GM18907 (cell line): ENCODE measurements around the gene VARS2.
"Not testable (repeated sequence)": the region's sequence is repeated elsewhere in the genome, so short reads cannot be mapped to it uniquely, and the experiment has no call there.

Experiments used
- ATAC-seq: cut with Tn5 transposase; IDR thresholded peaks from one replicate; pipeline ENCODE4 v1.9.1; 2021; ENCODE audit warnings: mild to moderate bottlenecking, moderate library complexity; ENCODE audit not compliant: unreplicated experiment

VARS2 gene

DNA sequence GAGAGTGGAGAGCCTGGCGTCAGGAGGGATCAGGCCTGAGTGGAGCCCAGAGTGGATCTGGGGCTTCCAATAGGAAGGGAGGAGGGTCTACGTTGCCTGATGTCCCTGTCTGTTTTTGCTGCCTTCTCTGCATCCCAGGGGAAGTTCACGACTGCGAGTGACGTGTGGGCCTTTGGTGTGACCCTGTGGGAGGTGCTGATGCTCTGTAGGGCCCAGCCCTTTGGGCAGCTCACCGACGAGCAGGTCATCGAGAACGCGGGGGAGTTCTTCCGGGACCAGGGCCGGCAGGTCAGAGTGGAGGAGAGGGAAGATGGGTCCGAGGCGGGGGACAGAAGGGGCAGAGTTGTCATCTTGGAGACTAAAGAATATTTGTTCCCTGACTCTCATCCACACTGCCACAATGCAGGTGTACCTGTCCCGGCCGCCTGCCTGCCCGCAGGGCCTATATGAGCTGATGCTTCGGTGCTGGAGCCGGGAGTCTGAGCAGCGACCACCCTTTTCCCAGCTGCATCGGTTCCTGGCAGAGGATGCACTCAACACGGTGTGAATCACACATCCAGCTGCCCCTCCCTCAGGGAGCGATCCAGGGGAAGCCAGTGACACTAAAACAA is 15.2 kb upstream of the VARS2 start:
- ATAC-seq, result no peak

DNA sequence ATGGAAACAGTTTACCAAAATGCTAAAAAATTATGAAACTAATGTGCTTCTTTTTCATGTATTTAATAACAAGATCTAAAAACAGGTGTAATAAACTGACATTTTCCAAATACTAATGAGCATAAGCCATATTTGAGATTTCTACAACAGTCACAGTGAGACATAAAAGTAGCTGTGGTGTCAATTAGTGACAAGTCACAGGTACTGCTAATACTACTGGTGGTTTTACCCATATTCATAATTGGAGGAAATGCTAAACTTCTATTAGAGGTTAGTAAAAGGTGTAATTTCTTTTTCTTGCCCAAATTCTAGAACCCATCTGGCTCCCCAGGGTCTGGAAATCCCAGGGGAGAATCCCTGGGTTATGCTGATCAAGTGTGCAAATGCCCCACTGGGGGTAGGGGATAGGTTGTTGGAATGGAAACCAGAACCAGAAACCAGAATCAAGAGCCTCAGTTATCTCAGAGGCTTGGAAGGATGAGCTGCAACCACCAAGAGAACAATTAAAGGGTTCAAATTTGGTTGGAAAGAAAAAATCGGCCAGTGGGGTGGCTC is 13.1 kb upstream of the VARS2 start:
- no peak for ATAC-seq

DNA sequence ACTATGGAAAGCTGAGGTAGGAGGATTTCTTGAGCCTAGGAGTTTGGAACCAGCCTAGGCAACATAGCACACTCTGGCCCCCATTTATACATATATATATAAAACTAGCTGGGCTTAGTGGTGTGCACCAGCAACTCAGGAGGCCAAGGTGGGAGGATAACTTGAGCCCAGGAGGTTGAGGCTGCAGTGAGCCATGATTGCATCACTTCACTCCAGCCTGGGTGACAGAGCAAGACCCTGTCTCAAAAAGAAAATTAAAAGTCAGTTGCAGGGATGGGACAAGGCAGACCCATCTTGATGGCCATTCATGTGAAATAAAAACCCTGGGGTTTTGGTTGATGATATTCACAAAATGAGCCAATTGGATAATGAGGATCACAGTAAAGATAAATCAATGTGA is 12.6 kb upstream of the VARS2 start:
- ATAC-seq, result no peak

- ATAC-seq, result not testable (repeated sequence)
Observed at GRCh38 chr6:30902196-30902595, 11.8 kb upstream of the VARS2 start.

GRCh38 chr6:30902709-30903108 is 11.3 kb upstream of the VARS2 start:
- ATAC-seq, result no peak

DNA sequence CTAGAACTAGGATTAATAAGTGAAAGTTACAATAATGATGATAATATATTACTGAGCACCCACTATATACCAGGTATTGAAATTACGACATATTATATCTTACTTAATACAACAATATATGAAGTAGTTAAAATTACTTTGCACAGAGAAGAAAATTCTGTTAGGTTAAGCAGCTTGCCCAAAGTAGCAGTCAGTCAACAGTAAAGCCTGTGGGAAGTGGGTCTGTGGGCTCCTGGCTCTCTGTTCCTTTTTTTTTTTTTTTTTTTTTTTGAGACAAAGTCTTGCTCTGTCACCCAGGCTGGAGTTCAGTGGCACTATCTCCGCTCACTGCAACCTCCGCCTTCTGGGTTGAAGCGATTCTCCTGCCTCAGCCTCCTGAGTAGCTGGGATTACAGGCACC is 10.8 kb upstream of the VARS2 start:
- no peak for ATAC-seq

- not testable (repeated sequence) for ATAC-seq
Observed at GRCh38 chr6:30907290-30907757, 6.7 kb upstream of the VARS2 start.

DNA sequence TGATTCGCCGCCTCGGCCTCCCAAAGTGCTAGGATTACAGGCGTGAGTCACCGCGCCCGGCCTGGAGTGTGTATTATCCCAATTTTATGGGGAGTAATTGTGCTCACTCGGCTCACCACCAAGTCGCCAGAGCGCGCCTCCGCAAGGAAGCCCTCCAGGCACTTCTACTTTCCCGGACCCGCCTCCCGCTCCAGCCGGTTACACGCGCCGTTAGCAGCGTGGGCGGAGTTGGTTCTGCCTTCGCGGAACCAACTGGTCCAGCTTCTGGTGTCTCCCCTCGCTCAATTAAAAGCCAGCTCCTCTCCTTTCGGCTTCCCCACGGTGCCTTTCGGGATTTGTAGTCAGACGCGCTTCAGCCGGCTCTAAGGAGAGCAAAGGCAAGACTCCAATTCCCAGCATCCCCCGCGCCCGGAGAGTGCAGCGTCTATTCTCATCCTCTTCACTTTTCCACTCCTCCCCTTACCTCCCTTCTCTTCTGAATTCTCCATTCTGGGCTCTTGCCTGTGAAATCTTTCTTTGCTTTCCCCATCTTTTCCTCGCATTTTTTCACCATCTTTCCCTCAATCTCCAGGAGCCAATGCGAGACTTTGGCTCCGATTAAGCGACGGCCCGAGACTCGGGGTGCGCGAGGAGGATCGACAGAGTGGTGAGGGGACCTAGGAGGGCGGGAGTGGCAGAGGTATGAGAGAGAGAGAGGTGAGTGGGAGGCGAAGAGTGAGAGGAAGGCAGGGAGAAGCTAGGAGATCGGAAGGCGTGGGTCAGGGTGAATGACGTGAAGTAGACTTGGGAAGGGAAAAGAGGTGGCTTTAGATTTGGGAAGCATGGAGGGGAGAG is 6.1 kb upstream of the VARS2 start, which contains the start of gene GTF2H4:
GTF2H4 (plus strand) TSS at position 450 of the 834 bp plus-strand sequence.
- peak; percentile 91 for ATAC-seq

DNA sequence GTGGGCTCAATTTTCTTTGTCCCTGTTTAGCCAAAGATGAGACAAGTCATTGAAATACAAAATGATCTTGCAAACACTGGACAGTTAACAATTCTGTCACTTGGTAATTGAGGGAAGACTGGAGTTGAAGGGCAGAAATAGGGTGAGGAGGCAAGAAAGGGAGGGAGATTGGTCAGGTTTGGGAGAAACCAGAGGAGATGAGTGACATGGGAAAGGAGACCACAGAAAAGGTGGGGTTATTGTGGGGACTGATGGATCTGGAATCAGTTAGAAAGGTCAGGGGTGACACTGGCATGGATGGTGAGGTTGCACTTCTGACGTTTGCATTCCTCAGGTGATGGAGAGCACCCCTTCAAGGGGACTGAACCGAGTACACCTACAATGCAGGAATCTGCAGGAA is 5.3 kb upstream of the VARS2 start:
- no peak for ATAC-seq

DNA sequence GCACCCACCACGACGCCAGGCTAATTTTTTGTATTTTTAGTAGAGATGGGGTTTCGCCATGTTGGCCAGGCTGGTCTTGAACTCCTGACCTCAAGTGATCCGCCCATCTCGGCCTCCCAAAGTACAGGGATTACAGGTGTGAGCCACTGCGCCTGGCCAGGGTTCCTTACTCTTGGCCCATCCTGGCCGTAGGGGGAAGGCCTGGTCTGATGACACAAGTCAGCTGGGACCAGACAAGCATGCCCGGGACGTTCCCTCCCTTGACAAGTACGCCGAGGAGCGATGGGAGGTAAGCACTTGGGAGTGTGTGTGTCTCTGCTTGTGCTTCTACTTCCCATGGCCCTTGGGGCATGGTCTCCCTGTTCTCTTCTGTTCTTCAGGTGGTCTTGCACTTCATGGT is 3.6 kb upstream of the VARS2 start:
- ATAC-seq, result not testable (repeated sequence)

DNA sequence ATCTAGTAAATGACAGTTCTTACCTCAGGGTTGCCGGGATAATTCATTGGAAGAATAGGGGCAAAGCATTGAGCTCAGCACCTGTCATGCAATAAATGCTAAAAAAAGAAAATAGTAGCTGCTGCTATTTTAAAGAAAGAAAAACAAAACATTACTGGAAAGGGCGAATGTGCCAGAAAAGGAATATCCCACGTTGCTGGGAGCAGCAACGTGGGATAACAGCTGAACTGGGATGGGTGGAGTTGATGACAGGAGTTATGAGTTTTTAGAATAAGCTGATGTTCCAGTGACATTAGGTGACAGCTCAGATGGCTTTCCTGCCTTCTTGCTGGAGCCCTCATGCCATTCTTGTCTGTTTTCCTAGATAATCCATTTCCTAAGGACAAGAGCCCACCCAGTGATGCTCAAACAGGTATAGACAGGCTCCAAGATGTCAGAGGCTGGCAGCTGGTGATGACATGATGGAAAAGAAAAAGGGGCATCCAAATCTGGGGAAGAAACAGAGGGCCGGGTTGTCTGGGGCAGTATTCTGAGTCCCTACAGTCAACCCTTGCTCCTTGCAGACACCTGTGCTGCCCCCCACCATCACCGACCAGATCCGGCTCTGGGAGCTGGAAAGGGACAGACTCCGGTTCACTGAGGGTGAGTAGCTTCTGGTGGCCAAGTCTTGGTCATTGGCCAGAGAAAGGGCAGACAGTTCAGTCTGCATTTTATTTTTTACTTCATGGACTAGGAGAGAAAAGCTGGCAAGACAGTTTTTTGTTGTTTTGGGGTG is 1.1 kb upstream of the VARS2 start:
- no peak for ATAC-seq

DNA sequence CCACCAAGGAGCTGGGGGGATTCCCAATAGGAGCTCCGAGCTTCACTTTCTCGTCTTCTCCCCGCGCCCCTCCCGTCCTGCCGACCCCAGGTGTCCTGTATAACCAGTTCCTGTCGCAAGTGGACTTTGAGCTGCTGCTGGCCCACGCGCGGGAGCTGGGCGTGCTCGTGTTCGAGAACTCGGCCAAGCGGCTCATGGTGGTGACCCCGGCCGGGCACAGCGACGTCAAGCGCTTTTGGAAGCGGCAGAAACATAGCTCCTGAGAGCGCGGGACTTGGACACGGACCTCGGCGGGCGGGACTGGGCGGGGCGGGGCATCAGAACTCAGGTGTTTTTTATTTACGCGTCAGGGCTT is 340 bp upstream of the VARS2 start:
- ATAC-seq, result peak; percentile 22

DNA sequence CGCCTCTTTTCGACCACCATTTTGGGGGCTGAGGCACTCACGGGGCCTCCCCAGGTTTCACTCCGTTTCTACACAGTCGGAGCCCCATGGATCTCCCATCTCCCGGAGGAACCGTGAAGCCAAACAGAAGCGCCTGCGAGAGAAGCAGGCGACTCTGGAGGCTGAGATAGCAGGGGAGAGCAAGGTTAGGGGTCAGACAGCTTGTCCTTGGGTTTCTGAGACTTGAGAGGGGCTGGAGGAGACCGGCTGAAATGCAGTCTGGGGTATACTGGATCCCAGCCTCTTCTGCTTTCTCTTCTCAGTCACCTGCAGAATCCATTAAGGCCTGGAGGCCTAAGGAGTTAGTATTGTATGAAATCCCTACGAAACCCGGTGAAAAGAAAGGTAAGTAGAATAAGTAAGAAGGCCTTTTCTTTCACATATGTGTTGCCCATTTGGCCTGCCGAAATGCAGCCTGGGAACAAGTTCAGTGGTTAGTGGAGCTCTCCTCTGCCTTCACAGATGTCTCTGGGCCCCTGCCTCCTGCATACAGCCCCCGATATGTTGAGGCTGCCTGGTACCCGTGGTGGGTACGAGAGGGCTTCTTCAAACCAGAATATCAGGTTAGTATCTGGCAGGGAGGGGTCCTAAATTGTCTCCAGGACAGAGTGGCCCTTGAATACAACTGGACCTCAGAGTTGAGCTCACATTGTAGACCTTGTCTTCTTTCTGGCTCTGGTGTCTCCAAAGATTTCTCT is 984 bp downstream of the VARS2 start:
- ATAC-seq, result no peak

DNA sequence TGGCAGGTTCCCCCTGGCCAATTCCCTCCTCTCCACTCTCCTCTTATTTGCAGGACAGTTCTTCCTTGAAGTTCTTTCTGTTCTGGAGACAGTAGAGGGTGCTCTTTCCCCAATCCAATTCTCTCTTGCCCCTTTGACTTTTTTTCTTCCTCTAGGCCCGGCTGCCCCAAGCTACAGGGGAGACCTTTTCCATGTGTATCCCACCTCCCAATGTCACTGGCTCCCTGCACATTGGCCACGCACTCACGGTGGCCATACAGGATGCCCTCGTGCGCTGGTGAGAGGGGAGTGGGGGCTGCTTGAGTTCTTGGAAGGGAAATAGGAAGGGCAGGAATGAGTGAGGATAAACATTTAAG is 1.5 kb downstream of the VARS2 start:
- ATAC-seq, result no peak

DNA sequence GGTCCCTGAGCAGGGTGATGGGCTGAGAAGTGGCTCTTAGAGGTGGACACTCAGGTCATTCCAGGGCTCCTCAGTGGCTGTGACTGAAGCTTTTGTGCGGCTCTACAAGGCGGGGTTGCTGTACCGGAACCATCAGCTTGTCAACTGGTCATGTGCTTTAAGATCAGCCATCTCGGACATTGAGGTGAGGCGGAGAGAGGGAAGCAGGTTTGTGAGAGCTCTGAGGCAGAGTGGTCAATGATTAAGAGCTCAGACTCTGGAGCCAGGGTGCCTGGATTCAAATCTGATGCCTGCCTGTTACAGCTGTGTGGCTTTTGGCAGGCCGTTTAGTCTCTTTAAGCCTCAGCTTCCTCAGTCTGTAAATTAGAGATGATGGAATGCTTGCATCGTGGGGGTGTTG is 3.0 kb downstream of the VARS2 start:
- no peak for ATAC-seq

- ATAC-seq, result no peak
Observed at GRCh38 chr6:30917487-30917886, 3.4 kb downstream of the VARS2 start.

DNA sequence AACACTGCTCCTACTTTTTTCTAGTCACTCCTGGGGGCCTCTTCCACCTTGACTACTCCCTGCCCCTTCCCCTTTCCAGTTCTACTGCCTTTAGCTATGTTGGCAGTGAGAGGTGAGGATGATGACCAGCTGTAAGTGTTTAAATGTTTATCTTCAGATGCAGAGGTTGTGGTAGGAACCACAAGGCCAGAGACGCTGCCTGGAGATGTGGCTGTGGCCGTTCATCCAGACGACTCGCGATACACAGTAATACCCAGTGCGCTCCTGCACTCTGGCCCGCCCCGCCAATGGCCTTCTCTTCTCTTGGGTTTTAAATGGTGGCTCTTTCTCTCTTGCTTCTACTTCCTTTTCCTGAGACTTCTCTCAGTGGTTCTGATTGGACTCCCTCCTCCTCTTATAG is 4.6 kb downstream of the VARS2 start:
- ATAC-seq, result no peak

GRCh38 chr6:30922447-30922852 is 8.4 kb downstream of the VARS2 start:
- ATAC-seq, result no peak

DNA sequence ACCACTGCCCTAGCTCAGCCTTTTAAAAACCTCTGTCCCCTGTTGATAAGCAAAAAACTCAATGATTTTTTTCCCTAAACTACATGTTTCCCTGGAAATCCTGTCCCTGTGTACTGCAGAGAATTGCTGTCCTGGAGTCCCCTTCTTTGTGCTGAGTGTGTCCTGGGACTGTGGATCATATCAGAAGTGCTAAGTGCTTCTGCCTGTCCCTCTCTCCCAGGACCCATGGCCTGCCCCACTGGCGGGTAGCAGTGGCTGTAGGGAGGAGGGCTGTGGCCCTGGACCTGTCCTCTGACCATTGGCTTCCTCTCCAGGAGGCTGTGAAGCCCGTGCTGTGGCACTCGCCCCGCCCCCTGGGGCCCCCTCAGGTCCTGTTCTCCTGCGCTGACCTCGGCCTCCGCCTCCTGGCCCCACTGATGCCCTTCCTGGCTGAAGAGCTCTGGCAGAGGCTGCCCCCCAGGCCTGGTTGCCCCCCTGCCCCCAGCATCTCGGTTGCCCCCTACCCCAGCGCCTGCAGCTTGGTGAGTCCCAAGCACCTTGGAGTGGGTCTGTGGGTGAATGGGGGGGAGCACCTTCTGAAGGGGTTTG is 10.1 kb downstream of the VARS2 start:
- not testable (repeated sequence) for ATAC-seq

- ATAC-seq, result no peak
Observed at GRCh38 chr6:30926644-30927043, 12.6 kb downstream of the VARS2 start.
